Coronary artery (tissue), 2 donors: ENCODE results near the gene WNK1.

Experiments
- DNase-seq: peaks from one replicate; pipeline ENCODE4 v3.0.0-alpha.2; 2017; ENCODE audit warnings: low spot score
- H3K27ac ChIP-seq, 2 donors: fragments of 200-600 bp; sonication (generic); one replicate each; pipeline ENCODE4 v1.5.1; 2016 to 2019
- H3K4me3 ChIP-seq: fragments of 200-600 bp; sonication (generic); 2 replicates; pipeline ENCODE4 v1.5.1; 2016; ENCODE audit warnings: mild to moderate bottlenecking, moderate library complexity
- CTCF ChIP-seq: fragments of 200-600 bp; sonication (generic); IDR thresholded peaks from one replicate; pipeline ENCODE4 v1.5.1; 2019; ENCODE audit warnings: antibody characterized with exemption

Gene WNK1

GRCh38 chr12:955939-956338 lies 203.6 kb downstream of the WNK1 start:
- no peak overlapping the region for H3K27ac ChIP-seq
- TF ChIP-seq CTCF: no peak
- H3K4me3 ChIP-seq: no peak overlapping the region
- DNase-seq: no peak

GRCh38 chr12:958588-959123 lies 206.3 kb downstream of the WNK1 start:
- DNase-seq: no peak
- H3K4me3 ChIP-seq: no peak overlapping the region
- no peak overlapping the region for H3K27ac ChIP-seq
- no peak for TF ChIP-seq CTCF
